KBM-7 (cell line): ENCODE results near the gene HNF1A.
A peak's percentile ranks its signal among the peaks of the same experiment; 100 is the strongest.

Source experiments
- DNase-seq: peaks from one replicate; pipeline ENCODE4 v3.0.0-alpha.2; 2015
- in situ Hi-C: fragments of 300-500 bp; cut with MboI; formaldehyde crosslinking; loops from 2 replicates; pipeline ENCODE4 v1.14.3; 2020; ENCODE audit warnings: low sequenced_read_pairs, low pct_unique_long_range_greater_than_20kb, mixed read lengths

Gene HNF1A

GRCh38 chr12:120955232-120955631 lies 23.1 kb upstream of the HNF1A start:
- in situ Hi-C loops: no loop called here
- DNase-seq: no peak

GRCh38 chr12:120956579-120957300 lies 21.6 kb upstream of the HNF1A start:
- in situ Hi-C loops: no loop called here

GRCh38 chr12:120959111-120959878 lies 19.0 kb upstream of the HNF1A start:
- DNase-seq: no peak
- in situ Hi-C loops: no loop called here

More at GRCh38 chr12:120956579-120957300, 21.6 kb upstream of the HNF1A start:
- DNase-seq: peak; percentile 55

- in situ Hi-C loops: no loop called here
Measured at GRCh38 chr12:120960657-120961056, 17.7 kb upstream of the HNF1A start.

GRCh38 chr12:120961604-120962531 lies 16.5 kb upstream of the HNF1A start:
- in situ Hi-C loops: no loop called here
- no peak for DNase-seq

More at GRCh38 chr12:120960657-120961056, 17.7 kb upstream of the HNF1A start:
- DNase-seq: no peak

- DNase-seq: no peak
- in situ Hi-C loops: no loop called here
Measured at GRCh38 chr12:120962532-120963020, 15.8 kb upstream of the HNF1A start.

GRCh38 chr12:120964298-120964697 lies 14.0 kb upstream of the HNF1A start:
- in situ Hi-C loops: no loop called here
- no peak for DNase-seq

GRCh38 chr12:120965534-120966091 lies 12.7 kb upstream of the HNF1A start:
- no peak for DNase-seq
- in situ Hi-C loops: no loop called here

GRCh38 chr12:120970310-120970709 lies 8.0 kb upstream of the HNF1A start:
- in situ Hi-C loops: no loop called here
- no peak for DNase-seq

- in situ Hi-C loops: no loop called here
- peak; percentile 94 for DNase-seq
Measured at GRCh38 chr12:120971299-120972180, 6.8 kb upstream of the HNF1A start.

- in situ Hi-C loops: no loop called here
- no peak for DNase-seq
Measured at GRCh38 chr12:120972870-120973543, 5.3 kb upstream of the HNF1A start.

- in situ Hi-C loops: no loop called here
- no peak for DNase-seq
Measured at GRCh38 chr12:120977531-120978295, 630 bp upstream of the HNF1A start.

- in situ Hi-C loops: no loop called here
- no peak for DNase-seq
Measured at GRCh38 chr12:120979220-120979861, 998 bp downstream of the HNF1A start.

- in situ Hi-C loops: no loop called here
- DNase-seq: no peak
Measured at GRCh38 chr12:120979862-120980696, 1.7 kb downstream of the HNF1A start.

GRCh38 chr12:120980800-120981368 lies 2.5 kb downstream of the HNF1A start:
- in situ Hi-C loops: no loop called here
- DNase-seq: no peak
